HL-60/S4 (cell line): ENCODE results near the gene FHOD1.

Experiments used
- in situ Hi-C: fragments of 300-500 bp; cut with MboI; formaldehyde crosslinking; loops from 2 replicates; pipeline ENCODE4 v1.14.3; 2022; ENCODE audit warnings: low sequenced_read_pairs

FHOD1 gene

GRCh38 chr16:67193536-67193935 lies 53.7 kb downstream of the FHOD1 start:
- in situ Hi-C loops: no loop called here

- in situ Hi-C loops: no loop called here
These were observed 54.4 kb downstream of the FHOD1 start for GRCh38 chr16:67192781-67193361.

- in situ Hi-C loops: no loop called here
These were observed 55.1 kb downstream of the FHOD1 start, which contains the start of gene E2F4 for GRCh38 chr16:67191995-67192681. TSS of gene E2F4 (plus strand) at chr16:67192155. CDS start at chr16:67192228, 73 bp downstream.

- in situ Hi-C loops: no loop called here
These were observed 55.8 kb downstream of the FHOD1 start for GRCh38 chr16:67191411-67191994.

DNA sequence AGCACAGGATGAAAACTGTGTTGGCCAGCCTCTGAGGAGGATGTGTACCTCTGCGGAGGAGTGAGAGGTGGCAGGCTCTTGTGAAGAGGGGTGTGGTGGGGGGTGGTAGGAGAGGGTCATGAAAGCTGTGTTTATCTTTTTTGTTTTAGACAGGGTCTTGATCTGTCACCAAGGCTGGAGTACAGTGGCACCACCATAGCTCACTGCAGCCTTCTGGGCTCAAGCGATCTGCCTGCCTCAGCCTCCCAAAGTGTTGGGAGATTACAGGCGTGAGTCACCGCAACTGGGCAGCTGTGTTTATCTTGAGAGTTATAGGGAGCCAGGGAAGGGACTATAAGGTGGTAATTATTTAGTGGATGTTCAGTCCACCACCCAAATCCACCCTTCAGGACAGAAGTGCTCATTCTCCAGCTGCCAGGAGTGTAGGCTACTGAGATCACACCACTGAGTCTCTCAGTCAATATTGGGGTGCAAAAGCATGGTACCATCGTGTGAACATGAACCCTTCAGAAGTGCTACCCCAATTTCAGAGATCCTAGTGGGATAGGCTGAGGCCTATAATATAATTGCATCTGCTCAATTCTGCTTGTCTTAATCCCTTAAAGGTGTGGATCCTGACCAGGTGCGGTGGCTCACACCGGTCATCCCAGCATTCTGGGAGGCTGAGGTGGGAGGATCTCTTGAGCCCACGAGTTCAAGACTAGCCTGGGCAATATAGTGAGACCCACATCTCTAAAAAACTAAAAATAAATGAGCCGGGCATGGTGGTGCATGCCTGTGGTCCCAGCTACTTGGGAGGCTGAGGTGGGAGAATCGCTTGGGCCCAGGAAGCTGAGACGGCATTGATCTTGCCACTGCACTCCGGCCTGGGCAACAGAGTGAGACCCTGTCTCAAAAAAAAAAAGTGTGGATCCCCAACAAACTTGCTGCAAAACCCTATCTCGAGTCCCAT lies 56.6 kb downstream of the FHOD1 start:
- in situ Hi-C loops: no loop called here

GRCh38 chr16:67190041-67190440 lies 57.2 kb downstream of the FHOD1 start, which contains the start of gene EXOC3L1:
TSS of gene EXOC3L1 (minus strand) at chr16:67190136. CDS start at chr16:67189676, 460 bp downstream.
- in situ Hi-C loops: no loop called here

DNA sequence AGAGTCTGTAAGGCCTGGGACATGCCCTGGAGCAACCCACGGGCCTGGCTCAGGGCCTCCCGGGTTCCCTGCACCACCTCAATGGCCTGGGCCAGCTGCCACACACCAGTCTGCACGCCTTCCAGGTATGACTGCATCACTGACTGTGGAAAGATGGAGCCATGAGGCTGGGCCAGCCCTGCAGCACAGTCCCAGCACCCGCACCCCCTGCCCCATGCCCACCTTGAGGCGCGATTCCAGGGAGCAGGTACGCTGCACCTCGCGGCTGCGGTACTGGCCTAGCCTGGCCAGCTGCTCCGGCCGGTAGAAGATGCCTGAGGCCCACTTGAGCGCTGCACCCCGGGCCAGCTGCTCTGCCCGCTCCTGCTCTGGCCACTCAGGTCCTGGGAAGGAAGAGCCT lies 58.5 kb downstream of the FHOD1 start:
- in situ Hi-C loops: no loop called here

DNA sequence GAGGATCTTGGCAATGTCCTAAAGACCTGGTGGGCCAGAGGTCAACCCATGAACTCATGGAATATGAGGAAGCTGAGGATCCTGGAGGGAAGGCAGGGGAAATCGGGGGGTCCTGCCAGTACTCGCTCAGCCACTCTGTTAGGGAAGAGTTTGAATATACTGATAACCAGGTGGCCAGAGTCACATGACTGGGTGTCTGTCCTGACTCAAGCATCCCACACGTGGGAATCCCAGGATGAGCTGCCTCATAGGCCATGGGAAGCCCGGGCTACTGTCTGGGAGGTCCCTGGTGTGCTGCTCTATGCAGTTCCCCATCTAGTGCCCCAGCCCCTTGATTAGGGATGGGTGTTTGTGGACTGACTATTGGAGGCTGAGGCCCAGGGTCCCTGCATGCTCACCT lies 59.0 kb downstream of the FHOD1 start:
- in situ Hi-C loops: no loop called here

GRCh38 chr16:67187175-67187890 lies 59.9 kb downstream of the FHOD1 start:
- in situ Hi-C loops: no loop called here

GRCh38 chr16:67186550-67186950 lies 60.7 kb downstream of the FHOD1 start:
- in situ Hi-C loops: no loop called here

DNA sequence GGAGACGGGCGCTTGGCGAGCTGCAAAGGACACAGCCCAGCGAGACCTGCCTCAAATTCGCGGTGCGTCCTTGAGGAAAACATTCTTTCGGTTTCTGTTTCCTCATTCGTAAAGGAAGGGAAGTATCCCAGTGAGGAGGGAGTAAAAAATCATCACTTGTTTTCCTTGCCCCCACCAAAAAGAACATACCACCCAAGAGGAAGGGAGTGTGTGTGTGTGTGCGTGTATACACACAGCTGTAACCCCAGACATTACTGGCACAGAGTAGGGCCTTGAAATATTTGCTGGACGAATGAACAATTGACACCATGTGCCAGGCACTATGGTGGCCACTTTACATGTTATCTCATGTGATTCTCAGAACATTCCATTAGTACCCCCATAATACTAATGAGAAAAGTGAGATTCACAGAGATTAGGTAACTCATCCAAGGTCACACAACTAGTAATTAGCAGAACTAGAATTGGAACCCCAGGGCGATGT lies 61.6 kb downstream of the FHOD1 start:
- in situ Hi-C loops: no loop called here

DNA sequence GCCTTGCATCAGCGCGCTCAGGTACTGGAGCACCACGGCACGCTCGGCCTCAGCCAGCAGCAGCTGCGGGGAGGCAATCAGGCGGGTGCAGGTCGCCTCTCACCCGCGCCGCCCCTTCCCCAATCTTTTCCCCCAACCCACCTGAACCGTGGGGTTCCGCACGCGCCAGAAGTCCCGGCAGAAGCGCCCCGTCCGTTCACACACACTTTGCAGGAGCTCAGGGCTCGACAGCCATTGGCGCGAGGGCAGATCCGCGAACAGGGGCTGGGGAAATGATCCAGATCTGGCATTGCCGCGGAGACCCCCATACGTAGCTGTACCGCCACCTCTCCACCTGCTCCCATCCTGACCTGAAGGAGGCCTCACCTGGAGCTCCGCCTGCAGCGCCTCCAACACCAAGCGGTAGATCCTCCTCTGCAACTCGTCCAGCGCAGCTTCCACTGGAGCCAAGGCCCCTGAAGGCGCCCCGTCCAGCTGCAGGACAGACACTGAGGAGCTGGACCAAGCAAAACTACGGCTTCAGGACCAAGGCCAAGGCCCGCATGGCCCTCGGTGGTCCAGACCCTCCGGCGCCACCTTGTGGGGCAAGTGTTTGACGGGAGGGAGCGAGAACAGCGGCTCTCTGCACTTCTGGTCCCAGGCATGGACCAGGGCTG lies 62.2 kb downstream of the FHOD1 start:
- in situ Hi-C loops: no loop called here

DNA sequence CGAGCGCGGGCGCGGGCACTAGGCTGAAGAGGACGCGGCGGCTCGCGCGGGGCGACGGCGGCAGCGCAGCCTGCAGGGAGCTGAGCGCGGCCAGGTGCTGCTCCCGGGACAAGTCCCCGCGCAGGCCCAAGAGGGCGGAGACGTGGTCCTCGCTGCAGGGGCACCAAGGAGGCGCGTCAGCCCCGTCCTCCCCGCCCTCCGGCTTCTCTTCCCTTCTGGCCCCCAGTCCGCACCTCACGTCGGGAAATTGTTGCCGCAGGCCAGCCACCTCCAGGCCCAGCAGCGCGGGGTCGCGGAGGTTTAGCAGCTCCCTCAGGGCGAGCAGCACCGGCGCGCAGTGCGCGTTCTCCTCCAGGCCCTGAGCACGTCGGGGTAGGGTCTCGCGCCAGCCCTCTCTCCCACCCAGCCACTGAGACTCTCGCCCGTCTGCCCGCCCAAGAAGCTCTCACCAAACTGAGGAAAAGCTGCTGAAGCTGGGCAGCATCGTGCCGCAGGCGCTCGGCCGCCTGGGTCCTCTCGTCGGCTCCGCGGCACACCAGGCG lies 62.8 kb downstream of the FHOD1 start:
- in situ Hi-C loops: no loop called here

- in situ Hi-C loops: no loop called here
These were observed 63.4 kb downstream of the FHOD1 start, which contains the start of gene MATCAP1 for GRCh38 chr16:67183627-67184452. TSS of gene MATCAP1 (minus strand) at chr16:67183963. CDS start at chr16:67180610, 3,353 bp downstream.

DNA sequence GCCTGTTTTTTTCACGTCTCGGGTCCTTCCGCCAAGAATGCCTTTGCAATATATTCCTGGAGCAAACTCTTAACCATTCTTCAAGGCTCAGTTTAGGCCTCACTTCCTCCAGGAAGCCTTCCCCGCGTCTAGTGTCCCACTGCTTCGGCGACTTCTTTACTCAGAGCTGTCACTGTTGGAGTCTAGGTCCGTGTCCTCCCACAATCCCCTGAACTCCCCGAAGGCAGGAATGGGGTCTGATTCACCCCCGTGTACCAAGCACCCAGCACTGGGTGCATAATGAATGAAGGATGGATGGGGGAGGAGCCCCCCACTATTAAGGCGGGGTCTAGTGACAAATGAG lies 64.0 kb downstream of the FHOD1 start:
- in situ Hi-C loops: no loop called here

DNA sequence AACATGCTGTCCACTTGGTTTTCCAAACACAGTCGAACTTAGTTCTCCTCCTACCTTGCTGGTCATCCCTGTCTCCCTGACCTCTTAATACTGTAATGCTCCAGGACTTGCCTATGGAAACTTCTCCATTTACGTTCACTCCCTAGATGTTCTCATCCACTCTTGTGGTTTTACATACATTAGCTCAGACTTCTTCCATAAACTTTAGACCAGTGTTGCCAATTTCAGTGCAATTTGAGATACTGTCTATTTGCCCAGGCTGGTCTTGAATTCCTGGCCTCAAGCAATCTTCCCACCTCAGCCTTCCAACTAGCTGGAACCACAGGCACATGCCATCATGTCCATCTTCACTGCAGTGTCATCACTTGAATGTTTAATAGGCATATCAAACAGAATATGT lies 65.0 kb downstream of the FHOD1 start:
- in situ Hi-C loops: no loop called here

GRCh38 chr16:67181346-67181745 lies 65.9 kb downstream of the FHOD1 start:
- in situ Hi-C loops: no loop called here

GRCh38 chr16:67180166-67180565 lies 67.1 kb downstream of the FHOD1 start:
- in situ Hi-C loops: no loop called here
